H1 (cell line): ENCODE measurements around the gene RAET1G. TPM values are rescaled to one million over a fixed set of nuclear protein-coding genes. Genes with fewer than 3 reads are reported as not detected.

ENCODE experiments used
- CTCF ChIA-PET: fragments of 300-600 bp; sonication (Branson Sonifier 250); formaldehyde crosslinking; loops from one replicate; lab custom pipeline; 2021; ENCODE audit not compliant: partially characterized antibody; lab: Charles Lee
- POLR2A ChIA-PET: fragments of 300-600 bp; sonication (Branson Sonifier 250); formaldehyde crosslinking; loops from one replicate; lab custom pipeline; 2021; ENCODE audit warnings: inconsistent platforms; ENCODE audit not compliant: partially characterized antibody; lab: Charles Lee
- DNase-seq, 2 experiments: peaks; one replicate each; pipeline versions ENCODE4 v3.0.0 to v3.0.0-alpha.2; 2010 to 2022; ENCODE audit warnings: low spot score in 2 of 2, low read depth in 1 of 2, mixed read lengths in 1 of 2
- FAIRE-seq: peaks from 2 replicates; lab custom pipeline; 2011; peaks lifted over from hg19 to GRCh38; lab: Jason Lieb, UNC
- H2AFZ ChIP-seq: 2 replicates; pipeline ENCODE4 v1.8.1; 2012; ENCODE audit warnings: low read length, inconsistent platforms
- H2AK5ac ChIP-seq: 2 replicates; pipeline ENCODE4 v1.6.1; 2013; ENCODE audit warnings: low read depth, low read length
- H2BK120ac ChIP-seq: replicated peaks from 2 replicates; pipeline ENCODE3; 2013; ENCODE audit warnings: low read depth, low read length, inconsistent platforms
- H2BK12ac ChIP-seq: 2 replicates; pipeline ENCODE4 v1.6.1; 2013; ENCODE audit warnings: low read depth, low read length
- H2BK15ac ChIP-seq: 2 replicates; pipeline ENCODE4 v1.6.1; 2013; ENCODE audit warnings: low read length
- H2BK20ac ChIP-seq: 2 replicates; pipeline ENCODE4 v1.6.1; 2013; ENCODE audit warnings: low read length
- H2BK5ac ChIP-seq: 2 replicates; pipeline ENCODE4 v1.6.1; 2013; ENCODE audit warnings: low read depth, low read length
- H3K14ac ChIP-seq: 2 replicates; pipeline ENCODE4 v1.6.1; 2013; ENCODE audit warnings: inconsistent platforms; ENCODE audit not compliant: insufficient read length
- H3K18ac ChIP-seq: 2 replicates; pipeline ENCODE4 v1.6.1; 2013; ENCODE audit warnings: low read length; ENCODE audit errors: extremely low read depth
- H3K23ac ChIP-seq: 2 replicates; pipeline ENCODE4 v1.6.1; 2013; ENCODE audit warnings: inconsistent platforms; ENCODE audit not compliant: insufficient read length
- H3K23me2 ChIP-seq: 2 replicates; pipeline ENCODE4 v1.6.1; 2013; ENCODE audit warnings: low read depth, low read length
- H3K27ac ChIP-seq: 2 replicates; pipeline ENCODE4 v1.6.1; 2011; ENCODE audit warnings: low read depth, low read length, inconsistent platforms
- H3K27me3 ChIP-seq, 4 experiments: replicated peaks in 1 of 4; 1 replicate in 1 of 4; 2 replicates in 3 of 4; pipeline versions ENCODE4 v1.6.1 to v1.8.1; 2011 to 2013; ENCODE audit warnings: low read length in 3 of 4, mild to moderate bottlenecking in 3 of 4, inconsistent platforms in 2 of 4, mixed read lengths in 2 of 4, moderate library complexity in 1 of 4; ENCODE audit not compliant: control insufficient read depth in 3 of 4, insufficient read depth in 3 of 4; ENCODE audit errors: extremely low read depth in 1 of 4
- H3K36me3 ChIP-seq, 4 experiments: 2 replicates each; pipeline versions ENCODE4 v1.6.1 to v1.8.1; 2011 to 2013; ENCODE audit warnings: mild to moderate bottlenecking in 4 of 4, low read length in 3 of 4, moderate library complexity in 2 of 4, control low read depth in 1 of 4, inconsistent platforms in 1 of 4; ENCODE audit not compliant: insufficient read depth in 4 of 4, control insufficient read depth in 2 of 4
- H3K4ac ChIP-seq: replicated peaks from 2 replicates; pipeline ENCODE3; 2013; ENCODE audit warnings: low read length, low read depth, mixed read lengths, inconsistent platforms; ENCODE audit not compliant: insufficient read length
- H3K4me1 ChIP-seq, 4 experiments: replicated peaks in 1 of 4; 1 replicate in 1 of 4; 2 replicates in 3 of 4; pipeline versions ENCODE4 v1.6.1 to v1.8.1; 2011 to 2013; ENCODE audit warnings: low read length in 3 of 4, inconsistent platforms in 2 of 4, mixed read lengths in 1 of 4; ENCODE audit not compliant: insufficient read depth in 4 of 4, control insufficient read depth in 3 of 4
- H3K4me2 ChIP-seq, 2 experiments: 2 replicates each; pipeline versions ENCODE4 v1.6.1 to v1.8.1; 2011 to 2013; ENCODE audit warnings: low read depth in 2 of 2, low read length in 2 of 2, control low read depth in 1 of 2, inconsistent platforms in 1 of 2, mild to moderate bottlenecking in 1 of 2; ENCODE audit not compliant: insufficient read depth in 1 of 2
- H3K4me3 ChIP-seq, 4 experiments: fragments of 200-600, 300-600 bp in 1 of 4; sonication (generic), shearing (Covaris generic), sonication (Bioruptor Twin) in 1 of 4; 2 replicates each; pipeline versions ENCODE4 v1.5.1 to v1.8.1; 2011 to 2016; ENCODE audit warnings: low read length in 4 of 4, low read depth in 3 of 4, control low read depth in 2 of 4, inconsistent platforms in 2 of 4, mild to moderate bottlenecking in 2 of 4, mixed read lengths in 1 of 4, moderate library complexity in 1 of 4; ENCODE audit not compliant: insufficient read depth in 2 of 4; ENCODE audit errors: extremely low read depth in 1 of 4
- H3K56ac ChIP-seq: replicated peaks from 2 replicates; pipeline ENCODE3; 2013; ENCODE audit warnings: low read depth, mild to moderate bottlenecking, mixed read lengths, low read length, inconsistent platforms; ENCODE audit not compliant: insufficient read length
- H3K79me1 ChIP-seq: 2 replicates; pipeline ENCODE4 v1.6.1; 2013; ENCODE audit warnings: low read depth, low read length, control low read depth
- H3K79me2 ChIP-seq, 2 experiments: 2 replicates each; pipeline versions ENCODE4 v1.6.1 to v1.8.1; 2012 to 2013; ENCODE audit warnings: low read length in 2 of 2, mild to moderate bottlenecking in 2 of 2, inconsistent platforms in 1 of 2; ENCODE audit not compliant: insufficient read depth in 2 of 2, control insufficient read depth in 1 of 2
- H3K9ac ChIP-seq, 4 experiments: replicated peaks in 1 of 4; 1 replicate in 1 of 4; 2 replicates in 3 of 4; pipeline versions ENCODE4 v1.6.1 to v1.8.1; 2011 to 2013; ENCODE audit warnings: low read depth in 3 of 4, low read length in 3 of 4, control low read depth in 2 of 4, mild to moderate bottlenecking in 2 of 4, moderate library complexity in 2 of 4, inconsistent platforms in 1 of 4; ENCODE audit errors: extremely low read depth in 1 of 4
- H3K9me3 ChIP-seq, 2 experiments: 2 replicates each; pipeline versions ENCODE4 v1.6.1 to v1.8.1; 2012 to 2013; ENCODE audit warnings: mild to moderate bottlenecking in 2 of 2, moderate library complexity in 2 of 2, control low read depth in 1 of 2, inconsistent platforms in 1 of 2, low read depth in 1 of 2, low read length in 1 of 2, mixed read lengths in 1 of 2; ENCODE audit not compliant: insufficient read depth in 2 of 2
- H4K20me1 ChIP-seq, 2 experiments: replicated peaks in 1 of 2; 2 replicates each; pipeline versions ENCODE3 to v1.8.1; 2011 to 2013; ENCODE audit warnings: inconsistent platforms in 2 of 2, low read length in 2 of 2, mild to moderate bottlenecking in 1 of 2; ENCODE audit not compliant: insufficient read depth in 2 of 2, control insufficient read depth in 1 of 2
- H4K5ac ChIP-seq: 2 replicates; pipeline ENCODE4 v1.6.1; 2013; ENCODE audit warnings: low read length, low read depth, mixed read lengths, inconsistent platforms; ENCODE audit not compliant: insufficient read length
- H4K8ac ChIP-seq: 2 replicates; pipeline ENCODE4 v1.8.0; 2013; ENCODE audit warnings: mild to moderate bottlenecking, moderate library complexity, low read length, inconsistent platforms; ENCODE audit not compliant: insufficient read depth; ENCODE audit errors: extremely low read depth
- H4K91ac ChIP-seq: replicated peaks from 2 replicates; pipeline ENCODE3; 2013; ENCODE audit warnings: low read length, mixed read lengths, inconsistent platforms; ENCODE audit not compliant: insufficient read length
- BACH1 ChIP-seq: IDR thresholded peaks from 2 replicates; pipeline ENCODE4 v1.6.1; 2012; ENCODE audit warnings: low read length, improper control_type of control experiment
- CBX8 ChIP-seq: fragments of 300-800, 300-1000 bp; sonication (generic); IDR thresholded peaks from 2 replicates; pipeline ENCODE4 v1.7.1; 2016; ENCODE audit warnings: low read depth, low read length, borderline replicate concordance
- EZH2 ChIP-seq: fragments of 200-600 bp; sonication (generic); IDR thresholded peaks from 2 replicates; pipeline ENCODE4 v1.7.1; 2012; ENCODE audit warnings: low read depth, mild to moderate bottlenecking, moderate library complexity, low read length, inconsistent platforms; ENCODE audit not compliant: severe bottlenecking
- GABPA ChIP-seq: IDR thresholded peaks from 2 replicates; pipeline ENCODE4 v1.6.1; 2011; ENCODE audit warnings: mild to moderate bottlenecking, low read length, moderate library complexity, borderline replicate concordance; ENCODE audit not compliant: insufficient read depth
- POLR2A ChIP-seq, 2 experiments: IDR thresholded peaks; 1 replicate in 1 of 2; 2 replicates in 1 of 2; pipeline ENCODE4 v1.6.1; 2011; ENCODE audit warnings: low read depth in 2 of 2, low read length in 2 of 2, mild to moderate bottlenecking in 2 of 2; ENCODE audit errors: control extremely low read depth in 1 of 2
- RFX5 ChIP-seq: IDR thresholded peaks from 2 replicates; pipeline ENCODE4 v1.6.1; 2011; ENCODE audit warnings: low read depth, low read length, improper control_type of control experiment, borderline replicate concordance
- RNF2 ChIP-seq: fragments of 200-900, 300-1000 bp; sonication (generic); IDR thresholded peaks from 2 replicates; pipeline ENCODE4 v1.7.1; 2016; ENCODE audit warnings: borderline replicate concordance, low read depth, mild to moderate bottlenecking, antibody characterized with exemption, low read length; ENCODE audit not compliant: poor library complexity, severe bottlenecking; ENCODE audit errors: missing control alignments
- SIRT6 ChIP-seq: IDR thresholded peaks from one replicate; pipeline ENCODE4 v1.7.1; 2012; ENCODE audit warnings: low read length, inconsistent platforms
- SUZ12 ChIP-seq: fragments of 200-600 bp; sonication (generic); IDR thresholded peaks from 2 replicates; pipeline ENCODE4 v1.6.1; 2012; ENCODE audit warnings: mild to moderate bottlenecking, inconsistent platforms, low read length, moderate library complexity, mixed read lengths
- TAF7 ChIP-seq: optimal IDR thresholded peaks from 2 replicates; pipeline ENCODE3; 2011; ENCODE audit warnings: low read depth, mild to moderate bottlenecking, inconsistent platforms, low read length, moderate library complexity, borderline replicate concordance
- TEAD4 ChIP-seq: IDR thresholded peaks from 2 replicates; pipeline ENCODE4 v1.6.1; 2012; ENCODE audit warnings: low read depth, low read length, inconsistent platforms, mixed read lengths
- WGBS, 2 experiments: shearing (Covaris generic) in 1 of 2; methylation state at CpG; one replicate each; pipeline versions ENCODE4 v1.1.6 to v1.1.7; 2013 to 2015; ENCODE audit warnings: low lambda C conversion rate in 2 of 2, mixed read lengths in 2 of 2, inconsistent platforms in 1 of 2, low coverage in 1 of 2, missing lambda C conversion rate in 1 of 2; ENCODE audit not compliant: insufficient replicate concordance in 2 of 2, insufficient coverage in 1 of 2, insufficient read length in 1 of 2; ENCODE audit errors: extremely low coverage in 1 of 2, missing lambda C conversion rate in 1 of 2; 5-methylcytosine and 5-hydroxymethylcytosine counted together
- polyA plus RNA-seq, 7 experiments: library from polyadenylated mRNA; depleted of rRNA in 3 of 7; stranded (reverse) in 5 of 7; unstranded in 2 of 7; fragments of >200 nt in 5 of 7; fragments of 200-250 nt in 2 of 7; gene quantifications; 1 replicate in 5 of 7; 2 replicates in 1 of 7; 4 replicates in 1 of 7; pipeline versions ENCODE4 v1.2.1 to v1.2.3, GENCODE V29; 2011 to 2013; ENCODE audit warnings: missing spikeins in 2 of 7, mixed read lengths in 2 of 7
- total RNA-seq: library from RNA; stranded (reverse); fragmentation: NEBNext Ultra II Directional; extraction: Animal tissue kit (Norgen Biotek cat#: 25700); gene quantifications from 2 replicates; pipeline ENCODE4 v1.2.1, GENCODE V29; 2021

Gene RAET1G
- total and polyA plus RNA-seq, 2 of the 8 experiments (the other 6 are each of a cell fraction or from before 2014, with no cell fraction given), result 0.08 TPM; not detected in 1

DNA sequence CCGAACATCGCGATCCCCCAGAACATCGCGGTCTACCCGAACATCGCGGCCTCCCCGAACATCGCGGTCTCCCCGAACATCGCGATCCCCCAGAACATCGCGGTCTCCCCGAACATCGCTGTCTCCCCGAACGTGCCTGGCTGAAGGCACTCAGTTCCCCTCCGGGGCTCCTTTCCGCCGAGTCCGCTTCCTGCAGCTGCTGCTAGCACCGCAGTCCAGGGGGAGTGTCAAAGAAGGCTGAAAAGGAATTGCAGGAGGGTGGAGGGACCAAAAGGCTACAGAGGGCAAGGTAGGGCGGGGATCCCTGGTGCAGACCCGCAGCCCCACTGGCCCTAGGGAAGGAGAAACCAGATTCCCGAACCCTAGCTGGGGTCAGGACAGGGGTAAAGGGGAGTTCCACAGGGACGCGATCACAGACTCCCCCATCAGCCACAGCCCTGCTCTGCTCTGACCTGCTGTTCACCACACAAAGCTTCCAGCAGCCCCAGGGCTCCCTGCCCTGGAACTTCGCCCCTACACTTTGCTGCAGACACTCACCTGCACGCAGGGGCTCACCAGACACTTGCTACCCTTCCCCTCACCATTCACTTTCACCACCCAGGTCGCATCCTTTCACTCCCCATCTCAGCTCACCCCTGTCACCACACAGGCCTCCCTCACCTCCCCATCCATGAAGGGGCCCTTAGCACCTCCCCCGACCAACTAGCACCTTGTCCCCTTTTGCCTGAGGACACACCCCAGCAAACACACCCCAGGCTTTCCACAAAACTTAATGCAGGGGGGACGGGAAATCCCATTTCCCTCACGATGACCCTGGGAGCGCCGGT, 42.5 kb upstream of the RAET1G start:
- Histone ChIP-seq H3K4me2 (peak overlapping the region; percentile 89 to 96), H3K18ac (no peak overlapping the region), H4K8ac (no peak overlapping the region; the same call in 1 of the 2 replicates), H3K4me1 (peaks cover 0 to 20% (median 17%) of the 10 kb centered on the region in 4 experiments; a peak in 5 of 7 replicates), H3K56ac (no peak overlapping the region), H3K27ac (no peak overlapping the region), H3K4ac (no peak overlapping the region), H3K79me2 (no peaks in the 10 kb centered on the region), H3K23me2 (peaks cover 9% of the 10 kb centered on the region; the same call in 1 of the 2 replicates), H4K91ac (no peak overlapping the region), H3K4me3 (peak overlapping the region; percentile 53 to 75 (median 58); a peak in 7 of 8 replicates), H3K79me1 (no peaks in the 10 kb centered on the region), H2BK15ac (no peak overlapping the region), H2BK120ac (no peak overlapping the region), H2BK12ac (peak overlapping the region; percentile 87; the same call in 1 of the 2 replicates), H3K23ac (no peak overlapping the region), H3K27me3 (peaks cover 41 to 89% (median 71%) of the 10 kb centered on the region in 4 experiments), H3K36me3 (no peaks in the 10 kb centered on the region), H2AFZ (no peak overlapping the region), H3K9me3 (no peaks in the 10 kb centered on the region), H3K14ac (no peak overlapping the region), H2AK5ac (no peak overlapping the region), H2BK5ac (no peak overlapping the region), H4K5ac (no peak overlapping the region), H4K20me1 (peaks cover 7 to 10% of the 10 kb centered on the region in 2 experiments), H2BK20ac (0 out of 2 replicates have a peak overlapping the region, but pooled peaks have one; percentile 32), H3K9ac (peak overlapping the region in 3 of 4 experiments; percentile 8 to 33 (median 24); a peak in 2 of 7 replicates)
- no peak for FAIRE-seq
- CTCF ChIA-PET, result interaction anchor here (0.5 to 0.8 kb wide), 3 partner anchors 9 to 51 kb away, joined by 3 read pairs; no protein-coding TSS in a partner anchor
- POLR2A ChIA-PET, result interaction anchor here (0.7 to 1.2 kb wide), 2 partner anchors 23 to 41 kb away, joined by 3 to 5 read pairs; no protein-coding TSS in a partner anchor
- WGBS, 2 experiments, result 7% methylated on average over 29 of the region's 38 CpGs; no CpG with 5 or more reads in 1 of the 2 experiments
- DNase-seq, result peak in 1 of 2 experiments; percentile 67
- TF ChIP-seq GABPA (no peak), TEAD4 (no peak), RFX5 (no peak), POLR2A (IDR thresholded peaks at IDR 0.05; ENCODE audit: control extremely low read depth in 1 of 2, low read depth in 2 of 2, low read length in 2 of 2) (no peak), BACH1 (peak; percentile 86), SUZ12 (peak; percentile 83), CBX8 (peak; percentile 77; the same call in 1 of the 2 replicates), TAF7 (no peak), EZH2 (peak; percentile 93), SIRT6 (no peak), RNF2 (peak; percentile 85)
